ENCODE results near the gene TMEM200A. TPM values are rescaled to one million over a fixed set of nuclear protein-coding genes. Genes with fewer than 3 reads are reported as not detected.

Gene TMEM200A
- total and polyA plus RNA-seq, 10 of the 15 experiments (the other 5 are each of a cell fraction or from before 2014, with no cell fraction given) = 5.5 to 12.4 (median 9.6) TPM

- BruUV-seq (replicated peaks) = no TSS peak
- Histone ChIP-seq H2AFZ (ENCODE audit: control insufficient read depth, low read depth, low read length) (no peak overlapping the region), H3K36me3 (ENCODE audit: control insufficient read depth in 2 of 2, insufficient read depth in 2 of 2, low read length in 1 of 2) (no peaks in the 10 kb centered on the region), H3K4me3 (no peak overlapping the region), H3K27me3 (replicated peaks in 1 of 2; ENCODE audit: control insufficient read depth in 2 of 2, insufficient read depth in 2 of 2, low read length in 1 of 2) (no peaks in the 10 kb centered on the region), H3K27ac (ENCODE audit: control insufficient read depth, insufficient read depth) (no peak overlapping the region), H4K20me1 (ENCODE audit: control insufficient read depth, insufficient read depth) (no peaks in the 10 kb centered on the region), H3K4me1 (ENCODE audit: control insufficient read depth, insufficient read depth, low read length) (no peaks in the 10 kb centered on the region), H3K9ac (ENCODE audit: control insufficient read depth, insufficient read depth, low read length) (no peak overlapping the region), H3K4me2 (ENCODE audit: control insufficient read depth, insufficient read depth) (no peak overlapping the region), H3K79me2 (ENCODE audit: control insufficient read depth, insufficient read depth, low read length) (no peaks in the 10 kb centered on the region), H3K9me3 (replicated peaks; ENCODE audit: control insufficient read depth, insufficient read depth, low read length) (no peaks in the 10 kb centered on the region)
- CTCF ChIA-PET = interaction anchor here (1.0 to 13.2 kb wide), 6 partner anchors 34 to 391 kb away, joined by 3 to 200 read pairs (median 3); no protein-coding TSS in a partner anchor
- POLR2A ChIA-PET = interaction anchor here (0.5 kb wide), 1 partner anchor 411 kb away, joined by 3 read pairs; no protein-coding TSS in a partner anchor
- WGBS (ENCODE audit: insufficient coverage, insufficient replicate concordance, low lambda C conversion rate, missing lambda C conversion rate) = 78% methylated on average over 3 of the region's 3 CpGs
- intact Hi-C loops (cut with micrococcal nuclease; ENCODE audit: unreplicated experiment) = loop anchor here (1.0 kb wide), 1 partner anchor 517 kb away; no protein-coding TSS in a partner anchor
- no peak for FAIRE-seq
- SMC1A ChIA-PET (ENCODE audit: uncharacterized antibody, unreplicated experiment) = interaction anchor here (0.6 to 13.3 kb wide), 9 partner anchors 10 to 516 kb away, joined by 3 to 201 read pairs (median 4); no protein-coding TSS in a partner anchor
- no peak for ATAC-seq
- no peak for TF ChIP-seq SPI1 (IDR thresholded peaks at IDR 0.05; ENCODE audit: borderline replicate concordance, insufficient read depth, low read depth, low read length)
- no peak for TF ChIP-seq NFIC (IDR thresholded peaks at IDR 0.05; ENCODE audit: low read depth, low read length)
- TF ChIP-seq STAT3 (IDR thresholded peaks at IDR 0.05; ENCODE audit: low read depth, low read length) = no peak
- TF ChIP-seq BCL11A (IDR thresholded peaks at IDR 0.05; ENCODE audit: low read depth, low read length) = no peak
- TF ChIP-seq USF1 (IDR thresholded peaks at IDR 0.05; ENCODE audit: borderline replicate concordance, extremely low read length, insufficient read depth, low read depth, low read length) = no peak
- TF ChIP-seq CREB1 (IDR thresholded peaks at IDR 0.05; ENCODE audit: low read depth) = no peak
- TF ChIP-seq BACH1 (IDR thresholded peaks at IDR 0.05; ENCODE audit: borderline replicate concordance) = no peak
- TF ChIP-seq CHD4 (IDR thresholded peaks at IDR 0.05) = no peak
- no peak for TF ChIP-seq SRF (IDR thresholded peaks at IDR 0.05; ENCODE audit: low read depth in 2 of 2, low read length in 2 of 2)
- no peak for TF ChIP-seq TCF12 (IDR thresholded peaks at IDR 0.05; ENCODE audit: low read depth, low read length)
- no peak for TF ChIP-seq FOXM1 (IDR thresholded peaks at IDR 0.05; ENCODE audit: low read depth, low read length)
- no peak for TF ChIP-seq TAF1 (IDR thresholded peaks at IDR 0.05; ENCODE audit: borderline replicate concordance, low read depth, low read length)
- TF ChIP-seq MTA3 (IDR thresholded peaks at IDR 0.05; ENCODE audit: borderline replicate concordance, low read length) = no peak
- TF ChIP-seq CBFB (IDR thresholded peaks at IDR 0.05; ENCODE audit: low read depth) = no peak
- no peak for TF ChIP-seq RAD51 (IDR thresholded peaks at IDR 0.05)
- TF ChIP-seq SP1 (IDR thresholded peaks at IDR 0.05; ENCODE audit: low read depth, low read length) = no peak
- RAD21 ChIA-PET (ENCODE audit: unreplicated experiment) = interaction anchor here (0.9 to 4.3 kb wide), 3 partner anchors 56 to 372 kb away, joined by 3 to 58 read pairs (median 8); no protein-coding TSS in a partner anchor
- DNase-seq (ENCODE audit: low read depth, low spot score) = no peak
- in situ Hi-C loops (cut with MboI) = no loop called here
These were observed 39.3 kb upstream of the TMEM200A start for GRCh38 chr6:130326496-130326895.
